HepG2 (cell line): Measurements from ENCODE around the gene PEF1. TPM values are rescaled to one million over a fixed set of nuclear protein-coding genes. Genes with fewer than 3 reads are reported as not detected.

ENCODE experiments used
- ATAC-seq: fragments of 200-7000 bp; cut with Tn5 transposase; 3 replicates; pipeline ENCODE4 v1.9.1; 2020; ENCODE audit warnings: mild to moderate bottlenecking, moderate library complexity
- BruUV-seq: library from RNA; stranded (reverse); fragments of 400-500 nt; replicated peaks from 2 replicates; lab custom pipeline; 2021; lab: Mats Ljungman, UMichigan
- CTCF ChIA-PET: fragments of 300-600 bp; formaldehyde crosslinking; extraction: SDS; loops from one replicate; lab custom pipeline; 2021; ENCODE audit warnings: low total read pairs, inconsistent platforms, low intra/inter-chr PET ratio; lab: Yijun Ruan, JAX
- POLR2A ChIA-PET: fragments of 350-600 bp; sonication (Branson Sonifier 250); formaldehyde crosslinking; loops from one replicate; lab custom pipeline; 2020; ENCODE audit warnings: antibody characterized with exemption, inconsistent platforms; lab: Yijun Ruan, JAX
- DNase-seq: peaks from one replicate; pipeline ENCODE4 v3.0.0-alpha.2; 2015; ENCODE audit warnings: low spot score
- FAIRE-seq: peaks from 3 replicates; lab custom pipeline; 2011; peaks lifted over from hg19 to GRCh38; lab: Jason Lieb, UNC
- H2AFZ ChIP-seq: one replicate; pipeline ENCODE4 v1.6.1; 2011; ENCODE audit warnings: low read length, inconsistent platforms
- H3K27ac ChIP-seq: fragments of 300-600 bp; 3 replicates; pipeline ENCODE4 v1.8.0; 2011; ENCODE audit warnings: mixed run types, mild to moderate bottlenecking, mixed read lengths, low read length, inconsistent platforms; ENCODE audit not compliant: insufficient read depth; ENCODE audit errors: extremely low read length
- H3K27me3 ChIP-seq, 2 experiments: fragments of 200-600 bp in 1 of 2; 2 replicates in 1 of 2; 3 replicates in 1 of 2; pipeline versions ENCODE4 v1.6.0 to v1.8.0; 2011; ENCODE audit warnings: low read length in 2 of 2, mild to moderate bottlenecking in 2 of 2, moderate library complexity in 2 of 2, inconsistent platforms in 1 of 2; ENCODE audit not compliant: insufficient read depth in 2 of 2, control insufficient read depth in 1 of 2
- H3K36me3 ChIP-seq, 2 experiments: fragments of 200-600 bp in 1 of 2; replicated peaks in 1 of 2; 2 replicates in 1 of 2; 3 replicates in 1 of 2; pipeline versions ENCODE4 v1.5.1 to v1.8.0; 2011; ENCODE audit warnings: low read length in 2 of 2, inconsistent platforms in 1 of 2; ENCODE audit not compliant: insufficient read depth in 2 of 2, control insufficient read depth in 1 of 2
- H3K4me1 ChIP-seq: 2 replicates; pipeline ENCODE4 v1.5.1; 2012; ENCODE audit warnings: low read length, inconsistent platforms; ENCODE audit not compliant: insufficient read depth
- H3K4me2 ChIP-seq: 2 replicates; pipeline ENCODE4 v1.6.0; 2011; ENCODE audit warnings: low read depth, low read length, inconsistent platforms
- H3K4me3 ChIP-seq, 3 experiments: fragments of 200-600 bp in 1 of 3; sonication (generic), shearing (Covaris generic) in 1 of 3; replicated peaks in 1 of 3; 2 replicates each; pipeline ENCODE4 v1.5.1; 2011 to 2016; ENCODE audit warnings: low read length in 3 of 3, inconsistent platforms in 2 of 3, low read depth in 2 of 3, mild to moderate bottlenecking in 2 of 3, control low read depth in 1 of 3, mixed read lengths in 1 of 3; ENCODE audit not compliant: insufficient read depth in 1 of 3
- H3K79me2 ChIP-seq: one replicate; pipeline ENCODE4 v1.6.1; 2011; ENCODE audit warnings: low read length, inconsistent platforms; ENCODE audit not compliant: insufficient read depth
- H3K9ac ChIP-seq: 2 replicates; pipeline ENCODE4 v1.6.0; 2011; ENCODE audit warnings: mild to moderate bottlenecking, low read depth, low read length, inconsistent platforms; ENCODE audit not compliant: insufficient read depth
- H3K9me3 ChIP-seq: 2 replicates; pipeline ENCODE4 v1.5.1; 2012; ENCODE audit warnings: mild to moderate bottlenecking, low read length
- H4K20me1 ChIP-seq: 2 replicates; pipeline ENCODE4 v1.6.0; 2011; ENCODE audit warnings: inconsistent platforms, mild to moderate bottlenecking, low read length, moderate library complexity; ENCODE audit not compliant: insufficient read depth
- BCLAF1 ChIP-seq: fragments of 450-650 bp; IDR thresholded peaks from 2 replicates; pipeline ENCODE4 v1.6.1; 2017; ENCODE audit warnings: mild to moderate bottlenecking
- FOSL2 ChIP-seq: sonication (generic); formaldehyde crosslinking; IDR thresholded peaks from 2 replicates; pipeline ENCODE4 v1.4.0; 2020; ENCODE audit warnings: missing genetic modification reagents
- JDP2 ChIP-seq: sonication (generic); formaldehyde crosslinking; IDR thresholded peaks from 2 replicates; pipeline ENCODE4 v1.8.1; 2022; ENCODE audit warnings: missing genetic modification reagents, borderline replicate concordance
- MATR3 ChIP-seq: sonication (generic); formaldehyde crosslinking; IDR thresholded peaks from 2 replicates; pipeline ENCODE4 v1.4.0; 2020; ENCODE audit warnings: missing genetic modification reagents
- MLXIP ChIP-seq: sonication (generic); formaldehyde crosslinking; IDR thresholded peaks from 2 replicates; pipeline ENCODE4 v1.9.0; 2021; ENCODE audit warnings: missing genetic modification reagents, borderline replicate concordance
- NKX3-1 ChIP-seq: sonication (generic); formaldehyde crosslinking; IDR thresholded peaks from 2 replicates; pipeline ENCODE4 v1.5.0; 2020; ENCODE audit warnings: missing genetic modification reagents
- POLR2A ChIP-seq, 2 experiments: IDR thresholded peaks; 2 replicates each; pipeline ENCODE4 v1.6.1; 2011; ENCODE audit warnings: low read depth in 2 of 2, low read length in 2 of 2, mild to moderate bottlenecking in 1 of 2, moderate library complexity in 1 of 2; ENCODE audit not compliant: insufficient read depth in 1 of 2
- SETDB1 ChIP-seq: sonication (generic); formaldehyde crosslinking; IDR thresholded peaks from 2 replicates; pipeline ENCODE4 v1.5.1; 2020; ENCODE audit warnings: missing genetic modification reagents, mild to moderate bottlenecking, borderline replicate concordance
- SP2 ChIP-seq: sonication (generic); formaldehyde crosslinking; IDR thresholded peaks from 2 replicates; pipeline ENCODE4 v1.5.1; 2020; ENCODE audit warnings: mild to moderate bottlenecking, missing genetic modification reagents
- TBX3 ChIP-seq: fragments of 450-650 bp; IDR thresholded peaks from 2 replicates; pipeline ENCODE4 v1.6.1; 2017; ENCODE audit warnings: antibody characterized with exemption, mild to moderate bottlenecking, inconsistent platforms, borderline replicate concordance
- TGIF2 ChIP-seq: IDR thresholded peaks from 2 replicates; pipeline ENCODE4 v1.6.1; 2016; ENCODE audit warnings: control low read depth, missing compliant biosample characterization
- ZKSCAN1 ChIP-seq: fragments of 150-350 bp; IDR thresholded peaks from 2 replicates; pipeline ENCODE4 v1.6.1; 2014; ENCODE audit warnings: low read length
- WGBS: methylation state at CpG from one replicate; pipeline ENCODE4 v1.1.6; 2017; ENCODE audit warnings: low lambda C conversion rate; 5-methylcytosine and 5-hydroxymethylcytosine counted together
- in situ Hi-C: cut with HindIII; loops from 2 replicates; pipeline ENCODE4 v1.10.0; 2017; ENCODE audit warnings: low pct_unique_long_range_greater_than_20kb; ENCODE audit not compliant: extremely low pct_ligation_motif_present
- intact Hi-C: fragments of 100-400 bp; cut with micrococcal nuclease; formaldehyde crosslinking; loops from one replicate; pipeline ENCODE4 v1.10.0; 2022; ENCODE audit not compliant: unreplicated experiment
- polyA plus RNA-seq, 8 experiments: library from polyadenylated mRNA; depleted of rRNA in 3 of 8; stranded (reverse) in 7 of 8; unstranded in 1 of 8; fragments of >200 nt; fragmentation: Illumina TruSeq in 4 of 8; extraction: Trizol in 4 of 8; gene quantifications; 2 replicates each; pipeline versions ENCODE4 v1.2.1 to v1.2.3, GENCODE V29; 2011 to 2016; ENCODE audit warnings: low read depth in 4 of 8, missing spikeins in 1 of 8, mixed read lengths in 1 of 8; ENCODE audit not compliant: insufficient read depth in 1 of 8
- total RNA-seq, 5 experiments: library from RNA; depleted of rRNA; stranded (reverse); fragments of >200 nt; fragmentation: Illumina TruSeq; extraction: Trizol; gene quantifications; 2 replicates each; pipeline ENCODE4 v1.2.3, GENCODE V29; 2016; ENCODE audit warnings: low read depth in 1 of 5
- TF ChIP-seq, protein P1 (sequence below): sonication (generic); formaldehyde crosslinking; IDR thresholded peaks from 2 replicates; pipeline ENCODE4 v1.9.0; 2021; ENCODE audit warnings: missing genetic modification reagents, mild to moderate bottlenecking, borderline replicate concordance
- TF ChIP-seq, protein P2 (sequence below): sonication (generic); formaldehyde crosslinking; conservative IDR thresholded peaks from 2 replicates; pipeline ENCODE4 v1.4.0; 2020; ENCODE audit warnings: missing genetic modification reagents

PEF1 gene
- total and polyA plus RNA-seq, 2 of the 13 experiments (the other 11 are each of a cell fraction or from before 2014, with no cell fraction given), result 57.1 to 57.8 TPM

- no peaks in the 10 kb centered on the region for H4K20me1 ChIP-seq
- no peaks in the 10 kb centered on the region for H3K4me1 ChIP-seq
- no peaks in the 10 kb centered on the region for H3K36me3 ChIP-seq
- intact Hi-C loops (no loop called here), in situ Hi-C loops (no loop called here)
- FAIRE-seq (no peak), ATAC-seq (no peak), DNase-seq (no peak)
- H3K27me3 ChIP-seq, result no peaks in the 10 kb centered on the region
- H3K4me2 ChIP-seq, result no peak overlapping the region
- no peaks in the 10 kb centered on the region for H3K9me3 ChIP-seq
- no peaks in the 10 kb centered on the region for H3K79me2 ChIP-seq
- ChIA-PET CTCF (no interaction called here), POLR2A (interaction anchor here (1.2 to 2.1 kb wide), 2 partner anchors 25 to 36 kb away, joined by 3 to 7 read pairs; partner anchors contain the start of gene COL16A1)
- BruUV-seq, result no TSS peak
- H3K27ac ChIP-seq, result no peak overlapping the region
- 91% methylated on average over 18 of the region's 23 CpGs for WGBS
- no peak overlapping the region for H3K9ac ChIP-seq
- H2AFZ ChIP-seq, result no peak overlapping the region
- no peak overlapping the region for H3K4me3 ChIP-seq
- TF ChIP-seq TGIF2 (no peak), POLR2A (IDR thresholded peaks at IDR 0.05; ENCODE audit: insufficient read depth in 1 of 2, low read depth in 2 of 2, low read length in 2 of 2) (no peak), MATR3 (CRISPR knock-in tag) (no peak), SETDB1 (CRISPR knock-in tag) (no peak), TBX3 (no peak), FOSL2 (CRISPR knock-in tag) (no peak), JDP2 (CRISPR knock-in tag) (no peak), BCLAF1 (no peak), SP2 (CRISPR knock-in tag) (no peak), MLXIP (CRISPR knock-in tag) (no peak), NKX3-1 (CRISPR knock-in tag) (no peak), ZKSCAN1 (no peak)
- TF ChIP-seq, protein P1, sequence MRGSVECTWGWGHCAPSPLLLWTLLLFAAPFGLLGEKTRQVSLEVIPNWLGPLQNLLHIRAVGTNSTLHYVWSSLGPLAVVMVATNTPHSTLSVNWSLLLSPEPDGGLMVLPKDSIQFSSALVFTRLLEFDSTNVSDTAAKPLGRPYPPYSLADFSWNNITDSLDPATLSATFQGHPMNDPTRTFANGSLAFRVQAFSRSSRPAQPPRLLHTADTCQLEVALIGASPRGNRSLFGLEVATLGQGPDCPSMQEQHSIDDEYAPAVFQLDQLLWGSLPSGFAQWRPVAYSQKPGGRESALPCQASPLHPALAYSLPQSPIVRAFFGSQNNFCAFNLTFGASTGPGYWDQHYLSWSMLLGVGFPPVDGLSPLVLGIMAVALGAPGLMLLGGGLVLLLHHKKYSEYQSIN, result no peak
- TF ChIP-seq, protein P2, sequence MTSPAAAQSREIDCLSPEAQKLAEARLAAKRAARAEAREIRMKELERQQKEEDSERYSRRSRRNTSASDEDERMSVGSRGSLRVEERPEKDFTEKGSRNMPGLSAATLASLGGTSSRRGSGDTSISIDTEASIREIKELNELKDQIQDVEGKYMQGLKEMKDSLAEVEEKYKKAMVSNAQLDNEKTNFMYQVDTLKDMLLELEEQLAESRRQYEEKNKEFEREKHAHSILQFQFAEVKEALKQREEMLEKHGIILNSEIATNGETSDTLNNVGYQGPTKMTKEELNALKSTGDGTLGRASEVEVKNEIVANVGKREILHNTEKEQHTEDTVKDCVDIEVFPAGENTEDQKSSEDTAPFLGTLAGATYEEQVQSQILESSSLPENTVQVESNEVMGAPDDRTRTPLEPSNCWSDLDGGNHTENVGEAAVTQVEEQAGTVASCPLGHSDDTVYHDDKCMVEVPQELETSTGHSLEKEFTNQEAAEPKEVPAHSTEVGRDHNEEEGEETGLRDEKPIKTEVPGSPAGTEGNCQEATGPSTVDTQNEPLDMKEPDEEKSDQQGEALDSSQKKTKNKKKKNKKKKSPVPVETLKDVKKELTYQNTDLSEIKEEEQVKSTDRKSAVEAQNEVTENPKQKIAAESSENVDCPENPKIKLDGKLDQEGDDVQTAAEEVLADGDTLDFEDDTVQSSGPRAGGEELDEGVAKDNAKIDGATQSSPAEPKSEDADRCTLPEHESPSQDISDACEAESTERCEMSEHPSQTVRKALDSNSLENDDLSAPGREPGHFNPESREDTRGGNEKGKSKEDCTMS (CRISPR knock-in tag), result no peak
Observed at GRCh38 chr1:31679676-31680230, 35.1 kb upstream of the PEF1 start.
